ENCODE data around the gene NEDD9. TPM values are rescaled to one million over a fixed set of nuclear protein-coding genes. Genes with fewer than 3 reads are reported as not detected.

NEDD9 gene
- total RNA-seq, 1 experiment from 2014 or later: 0.17 TPM

DNA sequence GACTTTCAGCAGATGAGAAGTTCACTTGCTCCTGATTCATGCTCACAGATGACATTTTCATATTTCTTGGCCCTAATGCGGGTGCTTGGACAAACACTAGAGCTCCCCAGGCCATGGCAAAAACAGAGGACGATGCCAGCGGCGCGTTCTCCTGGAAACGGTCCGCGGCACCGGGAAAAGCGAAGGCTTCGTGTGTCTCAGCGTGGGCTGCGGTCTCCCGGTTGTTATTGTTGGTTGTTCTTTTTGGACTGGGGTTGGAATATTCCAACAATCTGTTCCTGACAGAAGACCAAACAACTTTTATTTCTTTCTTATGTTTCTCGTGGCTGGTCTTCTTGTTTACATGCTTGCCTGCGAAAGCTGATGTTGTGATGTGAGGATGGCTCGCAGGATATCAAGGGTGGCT is 46.8 kb upstream of the NEDD9 start:
- ChIA-PET POLR2A (no interaction called here), RAD21 (ENCODE audit: low non-redundant PET in 1 of 2, low total read pairs in 2 of 2, uncharacterized antibody in 2 of 2, unreplicated experiment in 2 of 2) (no interaction called here), CTCF (no interaction called here)
- H3K9me3 ChIP-seq (ENCODE audit: control insufficient read depth in 1 of 2, insufficient read depth in 1 of 2, low read depth in 1 of 2, low read length in 2 of 2): no peaks in the 10 kb centered on the region
- no TSS peak for BruUV-seq (replicated peaks)
- no peaks in the 10 kb centered on the region for H3K27me3 ChIP-seq (ENCODE audit: insufficient read depth, low read length)
- H3K9me2 ChIP-seq (ENCODE audit: insufficient read depth): no peaks in the 10 kb centered on the region
- no peak overlapping the region for H3K4me2 ChIP-seq (ENCODE audit: low read length)
- intact Hi-C loops (cut with micrococcal nuclease): no loop called here
- H3K36me3 ChIP-seq (ENCODE audit: control insufficient read depth in 1 of 2, insufficient read depth in 2 of 2, low read length in 2 of 2): no peaks in the 10 kb centered on the region
- no peak overlapping the region for H3K9ac ChIP-seq (ENCODE audit: low read length)
- no peak for DNase-seq (ENCODE audit: low read depth, low spot score)
- TF ChIP-seq CBX3 (IDR thresholded peaks at IDR 0.05; ENCODE audit: low read depth): no peak
- no peak for TF ChIP-seq ATF3 (IDR thresholded peaks at IDR 0.05)
- TF ChIP-seq, protein P1, sequence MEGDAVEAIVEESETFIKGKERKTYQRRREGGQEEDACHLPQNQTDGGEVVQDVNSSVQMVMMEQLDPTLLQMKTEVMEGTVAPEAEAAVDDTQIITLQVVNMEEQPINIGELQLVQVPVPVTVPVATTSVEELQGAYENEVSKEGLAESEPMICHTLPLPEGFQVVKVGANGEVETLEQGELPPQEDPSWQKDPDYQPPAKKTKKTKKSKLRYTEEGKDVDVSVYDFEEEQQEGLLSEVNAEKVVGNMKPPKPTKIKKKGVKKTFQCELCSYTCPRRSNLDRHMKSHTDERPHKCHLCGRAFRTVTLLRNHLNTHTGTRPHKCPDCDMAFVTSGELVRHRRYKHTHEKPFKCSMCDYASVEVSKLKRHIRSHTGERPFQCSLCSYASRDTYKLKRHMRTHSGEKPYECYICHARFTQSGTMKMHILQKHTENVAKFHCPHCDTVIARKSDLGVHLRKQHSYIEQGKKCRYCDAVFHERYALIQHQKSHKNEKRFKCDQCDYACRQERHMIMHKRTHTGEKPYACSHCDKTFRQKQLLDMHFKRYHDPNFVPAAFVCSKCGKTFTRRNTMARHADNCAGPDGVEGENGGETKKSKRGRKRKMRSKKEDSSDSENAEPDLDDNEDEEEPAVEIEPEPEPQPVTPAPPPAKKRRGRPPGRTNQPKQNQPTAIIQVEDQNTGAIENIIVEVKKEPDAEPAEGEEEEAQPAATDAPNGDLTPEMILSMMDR (IDR thresholded peaks at IDR 0.05 in 2 of 3, conservative IDR thresholded peaks at IDR 0.05 in 1 of 3; ENCODE audit: borderline replicate concordance in 1 of 3, insufficient read depth in 1 of 3, low read depth in 2 of 3, low read length in 2 of 3): no peak
- TF ChIP-seq FOSL1 (IDR thresholded peaks at IDR 0.05; ENCODE audit: low read depth): no peak
- no peak for TF ChIP-seq SRF (IDR thresholded peaks at IDR 0.05; ENCODE audit: low read depth)
- TF ChIP-seq EGR1 (IDR thresholded peaks at IDR 0.05; ENCODE audit: low read depth): no peak
- no peak for TF ChIP-seq EZH2phosphoT487 (IDR thresholded peaks at IDR 0.05; ENCODE audit: borderline replicate concordance)
- TF ChIP-seq SIN3A (IDR thresholded peaks at IDR 0.05; ENCODE audit: low read depth): no peak
- no peak for TF ChIP-seq CEBPB (IDR thresholded peaks at IDR 0.05; ENCODE audit: low read depth)
- TF ChIP-seq, protein P2, sequence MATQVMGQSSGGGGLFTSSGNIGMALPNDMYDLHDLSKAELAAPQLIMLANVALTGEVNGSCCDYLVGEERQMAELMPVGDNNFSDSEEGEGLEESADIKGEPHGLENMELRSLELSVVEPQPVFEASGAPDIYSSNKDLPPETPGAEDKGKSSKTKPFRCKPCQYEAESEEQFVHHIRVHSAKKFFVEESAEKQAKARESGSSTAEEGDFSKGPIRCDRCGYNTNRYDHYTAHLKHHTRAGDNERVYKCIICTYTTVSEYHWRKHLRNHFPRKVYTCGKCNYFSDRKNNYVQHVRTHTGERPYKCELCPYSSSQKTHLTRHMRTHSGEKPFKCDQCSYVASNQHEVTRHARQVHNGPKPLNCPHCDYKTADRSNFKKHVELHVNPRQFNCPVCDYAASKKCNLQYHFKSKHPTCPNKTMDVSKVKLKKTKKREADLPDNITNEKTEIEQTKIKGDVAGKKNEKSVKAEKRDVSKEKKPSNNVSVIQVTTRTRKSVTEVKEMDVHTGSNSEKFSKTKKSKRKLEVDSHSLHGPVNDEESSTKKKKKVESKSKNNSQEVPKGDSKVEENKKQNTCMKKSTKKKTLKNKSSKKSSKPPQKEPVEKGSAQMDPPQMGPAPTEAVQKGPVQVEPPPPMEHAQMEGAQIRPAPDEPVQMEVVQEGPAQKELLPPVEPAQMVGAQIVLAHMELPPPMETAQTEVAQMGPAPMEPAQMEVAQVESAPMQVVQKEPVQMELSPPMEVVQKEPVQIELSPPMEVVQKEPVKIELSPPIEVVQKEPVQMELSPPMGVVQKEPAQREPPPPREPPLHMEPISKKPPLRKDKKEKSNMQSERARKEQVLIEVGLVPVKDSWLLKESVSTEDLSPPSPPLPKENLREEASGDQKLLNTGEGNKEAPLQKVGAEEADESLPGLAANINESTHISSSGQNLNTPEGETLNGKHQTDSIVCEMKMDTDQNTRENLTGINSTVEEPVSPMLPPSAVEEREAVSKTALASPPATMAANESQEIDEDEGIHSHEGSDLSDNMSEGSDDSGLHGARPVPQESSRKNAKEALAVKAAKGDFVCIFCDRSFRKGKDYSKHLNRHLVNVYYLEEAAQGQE (IDR thresholded peaks at IDR 0.05; ENCODE audit: low read depth): no peak
- TF ChIP-seq ZNF274 (IDR thresholded peaks at IDR 0.05; ENCODE audit: low read depth, low read length): no peak
- no peak for TF ChIP-seq JUND (IDR thresholded peaks at IDR 0.05)
- no peak for TF ChIP-seq MAX (IDR thresholded peaks at IDR 0.05)
- no peak for TF ChIP-seq ZFX (IDR thresholded peaks at IDR 0.05)
- no peak for TF ChIP-seq TCF7L2 (IDR thresholded peaks at IDR 0.05; ENCODE audit: borderline replicate concordance, extremely low read depth, insufficient read depth, insufficient read length)
- TF ChIP-seq, protein P3, sequence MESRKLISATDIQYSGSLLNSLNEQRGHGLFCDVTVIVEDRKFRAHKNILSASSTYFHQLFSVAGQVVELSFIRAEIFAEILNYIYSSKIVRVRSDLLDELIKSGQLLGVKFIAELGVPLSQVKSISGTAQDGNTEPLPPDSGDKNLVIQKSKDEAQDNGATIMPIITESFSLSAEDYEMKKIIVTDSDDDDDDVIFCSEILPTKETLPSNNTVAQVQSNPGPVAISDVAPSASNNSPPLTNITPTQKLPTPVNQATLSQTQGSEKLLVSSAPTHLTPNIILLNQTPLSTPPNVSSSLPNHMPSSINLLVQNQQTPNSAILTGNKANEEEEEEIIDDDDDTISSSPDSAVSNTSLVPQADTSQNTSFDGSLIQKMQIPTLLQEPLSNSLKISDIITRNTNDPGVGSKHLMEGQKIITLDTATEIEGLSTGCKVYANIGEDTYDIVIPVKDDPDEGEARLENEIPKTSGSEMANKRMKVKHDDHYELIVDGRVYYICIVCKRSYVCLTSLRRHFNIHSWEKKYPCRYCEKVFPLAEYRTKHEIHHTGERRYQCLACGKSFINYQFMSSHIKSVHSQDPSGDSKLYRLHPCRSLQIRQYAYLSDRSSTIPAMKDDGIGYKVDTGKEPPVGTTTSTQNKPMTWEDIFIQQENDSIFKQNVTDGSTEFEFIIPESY (IDR thresholded peaks at IDR 0.05; ENCODE audit: extremely low read depth, insufficient replicate concordance, low read length): no peak
- TF ChIP-seq SP1 (IDR thresholded peaks at IDR 0.05; ENCODE audit: low read depth): no peak
- no peak for ATAC-seq
- H3K27ac ChIP-seq (ENCODE audit: low read depth, low read length): no peak overlapping the region
- H4K20me1 ChIP-seq (ENCODE audit: insufficient read depth): no peaks in the 10 kb centered on the region
- no peak overlapping the region for H3K4me3 ChIP-seq (replicated peaks in 1 of 2; ENCODE audit: low read depth in 1 of 2, low read length in 2 of 2)
- H3K4me1 ChIP-seq (ENCODE audit: control insufficient read depth in 1 of 2, insufficient read depth in 2 of 2, low read length in 2 of 2): peaks cover 0 to 7% of the 10 kb centered on the region in 2 experiments; a peak in 1 of 4 replicates
- H3K79me2 ChIP-seq (ENCODE audit: insufficient read depth, low read length): no peaks in the 10 kb centered on the region
- no peak overlapping the region for H2AFZ ChIP-seq (ENCODE audit: low read depth, low read length, poor library complexity, severe bottlenecking)

Data from HCT116 (cell line).